ENCODE measurements around the gene MROH2B. TPM values are rescaled to one million over a fixed set of nuclear protein-coding genes. Genes with fewer than 3 reads are reported as not detected.

The MROH2B gene
- total and polyA plus RNA-seq, 2 experiments from 2014 or later = not detected

- Histone ChIP-seq H3K4me1 (ENCODE audit: low read depth) (peaks cover 12% of the 10 kb centered on the region), H3K9me3 (ENCODE audit: low read depth) (no peaks in the 10 kb centered on the region), H3K27ac (no peak overlapping the region), H3K4me3 (no peak overlapping the region), H3K27me3 (no peaks in the 10 kb centered on the region), H3K36me3 (no peaks in the 10 kb centered on the region)
- TF ChIP-seq, protein P1, sequence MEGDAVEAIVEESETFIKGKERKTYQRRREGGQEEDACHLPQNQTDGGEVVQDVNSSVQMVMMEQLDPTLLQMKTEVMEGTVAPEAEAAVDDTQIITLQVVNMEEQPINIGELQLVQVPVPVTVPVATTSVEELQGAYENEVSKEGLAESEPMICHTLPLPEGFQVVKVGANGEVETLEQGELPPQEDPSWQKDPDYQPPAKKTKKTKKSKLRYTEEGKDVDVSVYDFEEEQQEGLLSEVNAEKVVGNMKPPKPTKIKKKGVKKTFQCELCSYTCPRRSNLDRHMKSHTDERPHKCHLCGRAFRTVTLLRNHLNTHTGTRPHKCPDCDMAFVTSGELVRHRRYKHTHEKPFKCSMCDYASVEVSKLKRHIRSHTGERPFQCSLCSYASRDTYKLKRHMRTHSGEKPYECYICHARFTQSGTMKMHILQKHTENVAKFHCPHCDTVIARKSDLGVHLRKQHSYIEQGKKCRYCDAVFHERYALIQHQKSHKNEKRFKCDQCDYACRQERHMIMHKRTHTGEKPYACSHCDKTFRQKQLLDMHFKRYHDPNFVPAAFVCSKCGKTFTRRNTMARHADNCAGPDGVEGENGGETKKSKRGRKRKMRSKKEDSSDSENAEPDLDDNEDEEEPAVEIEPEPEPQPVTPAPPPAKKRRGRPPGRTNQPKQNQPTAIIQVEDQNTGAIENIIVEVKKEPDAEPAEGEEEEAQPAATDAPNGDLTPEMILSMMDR (IDR thresholded peaks at IDR 0.05; ENCODE audit: low read depth, low read length) = no peak
- DNase-seq (ENCODE audit: low read depth in 1 of 2, low spot score in 1 of 2) = no peak
These were observed 97.7 kb downstream of the MROH2B start for GRCh38 chr5:40973364-40974004.

GRCh38 chr5:40972434-40972833 is 98.7 kb downstream of the MROH2B start:
- no peak for DNase-seq (ENCODE audit: low read depth in 1 of 2, low spot score in 1 of 2)
- TF ChIP-seq, protein P1 (IDR thresholded peaks at IDR 0.05; ENCODE audit: low read depth, low read length) = no peak
- Histone ChIP-seq H3K4me3 (no peak overlapping the region), H3K36me3 (no peaks in the 10 kb centered on the region), H3K27me3 (no peaks in the 10 kb centered on the region), H3K27ac (no peak overlapping the region), H3K9me3 (ENCODE audit: low read depth) (no peaks in the 10 kb centered on the region), H3K4me1 (ENCODE audit: low read depth) (peaks cover 12% of the 10 kb centered on the region)

GRCh38 chr5:40962207-40962955 is 108.8 kb downstream of the MROH2B start:
- no peaks in the 10 kb centered on the region for H3K9me3 ChIP-seq (ENCODE audit: low read depth)
- H3K36me3 ChIP-seq = no peaks in the 10 kb centered on the region
- H3K27ac ChIP-seq = no peak overlapping the region
- H3K4me3 ChIP-seq = no peak overlapping the region
- no peaks in the 10 kb centered on the region for H3K4me1 ChIP-seq (ENCODE audit: low read depth)
- DNase-seq (ENCODE audit: low read depth in 1 of 2, low spot score in 1 of 2) = no peak
- H3K27me3 ChIP-seq = no peaks in the 10 kb centered on the region
- TF ChIP-seq, protein P1 (IDR thresholded peaks at IDR 0.05; ENCODE audit: low read depth, low read length) = no peak

DNA sequence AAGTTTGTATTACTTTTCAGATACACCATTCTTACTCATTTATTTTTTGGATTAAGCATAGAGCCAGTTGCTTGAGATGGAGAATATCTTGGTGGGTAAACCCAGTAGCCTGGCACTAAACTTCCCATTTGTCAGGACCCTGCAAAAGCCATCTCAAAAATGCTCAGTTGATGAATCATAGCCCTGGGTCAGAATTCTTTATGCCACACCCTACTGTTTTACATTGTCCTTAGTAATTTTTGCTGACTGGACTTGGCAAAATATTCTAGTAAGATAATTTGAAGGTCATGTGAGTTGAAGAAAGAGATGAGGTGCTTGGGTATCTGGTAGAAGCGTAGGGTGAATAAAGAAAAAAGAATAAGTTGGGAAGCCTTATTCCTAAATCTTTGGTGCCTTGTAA is 111.1 kb downstream of the MROH2B start:
- TF ChIP-seq, protein P1 (IDR thresholded peaks at IDR 0.05; ENCODE audit: low read depth, low read length) = no peak
- no peak for DNase-seq (ENCODE audit: low read depth in 1 of 2, low spot score in 1 of 2)
- Histone ChIP-seq H3K27ac (no peak overlapping the region), H3K4me3 (no peak overlapping the region), H3K9me3 (ENCODE audit: low read depth) (no peaks in the 10 kb centered on the region), H3K36me3 (no peaks in the 10 kb centered on the region), H3K4me1 (ENCODE audit: low read depth) (no peaks in the 10 kb centered on the region), H3K27me3 (no peaks in the 10 kb centered on the region)

DNA sequence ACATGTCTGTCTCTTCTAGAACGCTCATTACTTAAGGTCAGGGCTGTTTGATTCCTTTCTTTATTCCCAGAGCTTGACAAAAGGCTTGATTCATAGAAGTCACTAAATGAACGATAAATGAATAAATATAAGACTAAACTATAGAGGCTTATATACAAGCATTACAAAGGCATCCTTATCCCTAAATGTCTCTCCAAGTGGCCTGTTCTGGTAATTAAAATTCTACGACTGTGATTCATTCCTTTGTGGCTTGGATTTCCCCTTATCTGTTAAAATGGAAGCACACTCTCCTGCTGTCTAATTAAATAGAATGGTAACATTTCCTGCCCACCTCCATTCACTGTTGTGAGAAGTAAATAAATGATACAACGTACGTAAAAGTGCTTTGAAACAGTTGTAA is 112.3 kb downstream of the MROH2B start:
- H3K27ac ChIP-seq = no peak overlapping the region
- H3K4me3 ChIP-seq = no peak overlapping the region
- no peaks in the 10 kb centered on the region for H3K27me3 ChIP-seq
- TF ChIP-seq, protein P1 (IDR thresholded peaks at IDR 0.05; ENCODE audit: low read depth, low read length) = no peak
- no peak for DNase-seq (ENCODE audit: low read depth in 1 of 2, low spot score in 1 of 2)
- no peaks in the 10 kb centered on the region for H3K9me3 ChIP-seq (ENCODE audit: low read depth)
- H3K36me3 ChIP-seq = no peaks in the 10 kb centered on the region
- H3K4me1 ChIP-seq (ENCODE audit: low read depth) = no peaks in the 10 kb centered on the region

Measured in cardiac muscle cell (in vitro differentiated cells and primary cell).